AG09309 (cell line): Measurements from ENCODE around the gene RBM48.
A peak's percentile ranks its signal among the peaks of the same experiment; 100 is the strongest.

Experiments
- DNase-seq: peaks from one replicate; pipeline ENCODE4 v3.0.0-alpha.2; 2010; ENCODE audit warnings: low read depth
- H3K4me3 ChIP-seq: 2 replicates; pipeline ENCODE4 v1.5.1; 2011; ENCODE audit warnings: mild to moderate bottlenecking, low read depth, low read length, moderate library complexity; ENCODE audit not compliant: control insufficient read depth
- CTCF ChIP-seq: IDR thresholded peaks from 2 replicates; pipeline ENCODE4 v1.5.1; 2011; ENCODE audit warnings: mild to moderate bottlenecking, low read depth, low read length, inconsistent platforms; ENCODE audit not compliant: insufficient read depth, control insufficient read depth; ENCODE audit errors: missing control alignments

The RBM48 gene

GRCh38 chr7:92496876-92497275 lies 31.7 kb upstream of the RBM48 start:
- no peak for TF ChIP-seq CTCF
- peak; percentile 11 for DNase-seq
- H3K4me3 ChIP-seq, result no peak overlapping the region

- DNase-seq, result no peak
- no peak overlapping the region for H3K4me3 ChIP-seq
- no peak for TF ChIP-seq CTCF
Observed at GRCh38 chr7:92498557-92498956, 30.0 kb upstream of the RBM48 start.

- TF ChIP-seq CTCF, result no peak
- DNase-seq, result no peak
- no peak overlapping the region for H3K4me3 ChIP-seq
Observed at GRCh38 chr7:92503767-92504166, 24.8 kb upstream of the RBM48 start.

GRCh38 chr7:92504563-92504962 lies 24.0 kb upstream of the RBM48 start:
- H3K4me3 ChIP-seq, result no peak overlapping the region
- no peak for DNase-seq
- TF ChIP-seq CTCF, result no peak

- DNase-seq, result no peak
- no peak overlapping the region for H3K4me3 ChIP-seq
- TF ChIP-seq CTCF, result no peak
Observed at GRCh38 chr7:92506363-92506762, 22.2 kb upstream of the RBM48 start.

- TF ChIP-seq CTCF, result no peak
- DNase-seq, result no peak
Observed at GRCh38 chr7:92508946-92509345, 19.6 kb upstream of the RBM48 start.

More at GRCh38 chr7:92508946-92509345, 19.6 kb upstream of the RBM48 start:
- no peak overlapping the region for H3K4me3 ChIP-seq
